T-helper 1 cell treated with Interleukin-12 subunit alpha and Interleukin-12 subunit beta and Interleukin-4 antibody, amounts not matched to agents 30 ng/mL and 1 ng/mL, for 36 hours (primary cell): ENCODE measurements around the gene LETMD1. TPM values are rescaled to one million over a fixed set of nuclear protein-coding genes. Genes with fewer than 3 reads are reported as not detected.
"Not testable (repeated sequence)": the region's sequence is repeated elsewhere in the genome, so short reads cannot be mapped to it uniquely, and the experiment has no call there.

ENCODE experiments used
- intact Hi-C: fragments of 100-400 bp; cut with micrococcal nuclease; formaldehyde crosslinking; loops from one replicate; pipeline ENCODE4 v1.15.1; 2024
- total RNA-seq: library from RNA; stranded (reverse); gene quantifications from 2 replicates; pipeline ENCODE4 v1.2.3, GENCODE V29; 2022

LETMD1 gene
- total RNA-seq, 1 donor from 2014 or later = 78.5 TPM

DNA sequence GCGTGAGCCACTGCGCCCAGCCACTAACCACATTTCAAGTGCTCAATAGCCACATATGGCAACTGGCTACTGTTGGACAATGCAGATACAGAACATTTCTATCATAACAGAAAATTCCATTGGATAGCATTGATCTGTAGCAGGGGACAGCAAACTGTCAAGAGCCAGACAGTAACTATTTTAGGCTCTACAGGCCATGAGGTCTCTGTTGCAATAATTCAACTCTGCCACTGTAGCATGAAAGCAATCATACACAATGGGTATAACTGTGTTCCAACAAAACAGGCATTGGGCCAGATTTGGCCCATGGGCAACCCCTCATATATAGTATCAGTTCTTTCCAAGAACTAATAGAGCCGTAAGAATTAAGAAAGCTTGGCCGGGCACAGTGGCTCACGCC is 27.3 kb downstream of the LETMD1 start:
- intact Hi-C loops = no loop called here

DNA sequence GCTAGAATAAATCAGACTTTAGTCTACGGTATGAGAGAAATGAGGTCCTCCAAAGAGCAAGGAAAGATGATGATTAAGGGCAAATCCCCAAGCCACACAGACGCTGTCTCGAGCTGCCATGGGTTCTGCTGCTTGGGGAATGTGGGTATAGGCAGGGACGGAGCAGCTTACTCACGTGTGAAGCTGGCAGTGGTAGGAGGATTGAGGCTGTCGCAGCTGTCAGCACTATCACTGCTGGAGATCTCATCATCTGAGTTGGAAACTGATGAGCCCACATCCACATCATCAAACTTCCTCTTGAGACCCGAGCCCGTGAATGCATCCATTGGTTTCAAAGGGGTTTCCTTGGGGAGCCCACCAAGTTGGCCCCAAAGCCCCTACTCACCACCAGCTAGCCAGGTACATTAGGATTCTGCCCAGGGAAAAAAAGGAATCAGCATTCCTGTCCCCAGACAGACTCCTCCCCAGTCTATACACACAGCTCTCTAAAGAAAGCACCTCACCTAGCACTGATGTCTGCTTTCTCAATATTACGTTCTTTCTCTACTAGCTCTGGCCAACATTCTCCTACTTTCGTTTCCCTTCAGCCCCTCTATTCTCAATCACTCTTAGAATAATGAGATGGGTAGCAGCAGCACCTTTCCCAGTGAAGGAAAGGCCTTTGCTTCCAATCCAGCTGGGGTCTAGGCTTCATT is 28.3 kb downstream of the LETMD1 start:
- intact Hi-C loops = no loop called here

- intact Hi-C loops = no loop called here
These were observed 29.8 kb downstream of the LETMD1 start for GRCh38 chr12:51077930-51078329.

GRCh38 chr12:51078346-51078745 is 30.2 kb downstream of the LETMD1 start:
- intact Hi-C loops = not testable (repeated sequence)

GRCh38 chr12:51078866-51079265 is 30.7 kb downstream of the LETMD1 start:
- intact Hi-C loops = not testable (repeated sequence)

- intact Hi-C loops = no loop called here
These were observed 32.0 kb downstream of the LETMD1 start for GRCh38 chr12:51080136-51080535.

GRCh38 chr12:51081421-51081820 is 33.3 kb downstream of the LETMD1 start:
- intact Hi-C loops = no loop called here

GRCh38 chr12:51082561-51083125 is 34.5 kb downstream of the LETMD1 start:
- intact Hi-C loops = loop anchor here (1.0 to 2.0 kb wide), 14 partner anchors 34 to 1057 kb away; partner anchors contain the start of genes DAZAP2, LARP4, LETMD1 and POU6F1

- intact Hi-C loops = loop anchor here (1.0 to 2.0 kb wide), 14 partner anchors 35 to 1058 kb away; partner anchors contain the start of genes DAZAP2, LARP4, LETMD1 and POU6F1
These were observed 35.2 kb downstream of the LETMD1 start, which contains the start of gene CSRNP2 for GRCh38 chr12:51083126-51083833. Gene CSRNP2, minus strand, starts transcription at chr12:51083596. Its CDS starts 7,035 bp downstream, at chr12:51076561.

DNA sequence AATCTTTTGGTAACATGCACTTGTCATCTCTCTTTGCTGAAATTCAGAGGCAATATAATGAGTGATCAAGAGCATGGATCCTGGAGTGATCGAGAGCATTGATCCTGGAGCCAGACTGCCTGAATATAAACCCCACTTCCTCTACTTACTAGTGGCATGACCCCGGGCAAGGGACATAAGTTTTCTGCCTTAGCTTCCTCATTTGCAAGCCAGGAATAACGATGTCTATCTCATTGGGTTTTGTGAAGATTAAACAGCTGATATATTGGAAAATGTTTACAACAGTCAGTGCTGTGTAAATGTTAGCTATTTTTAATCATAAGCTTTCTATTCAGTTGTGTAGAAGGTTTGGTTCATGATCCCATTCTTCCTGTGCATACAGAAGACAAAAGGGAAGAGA is 37.6 kb downstream of the LETMD1 start:
- intact Hi-C loops = no loop called here

- intact Hi-C loops = no loop called here
These were observed 38.8 kb downstream of the LETMD1 start for GRCh38 chr12:51086933-51087332.

DNA sequence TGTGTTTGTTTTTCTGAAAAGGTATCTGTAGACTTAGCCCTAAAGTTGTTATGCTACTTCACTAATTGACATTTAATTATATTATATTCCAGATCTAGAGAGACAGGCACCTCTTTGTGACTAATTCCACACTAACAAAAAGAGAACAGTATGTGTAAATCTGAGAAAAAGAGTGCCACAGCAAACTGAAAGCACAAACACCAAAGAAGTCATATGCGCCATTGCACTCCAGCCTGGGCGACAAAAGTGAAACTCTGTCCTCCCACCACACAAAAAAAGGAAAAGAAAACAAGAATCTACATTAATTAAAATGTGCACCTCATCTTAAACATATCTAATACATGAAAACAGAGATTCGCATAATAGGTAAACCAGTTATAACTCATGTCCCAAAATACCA is 39.7 kb downstream of the LETMD1 start:
- intact Hi-C loops = no loop called here

DNA sequence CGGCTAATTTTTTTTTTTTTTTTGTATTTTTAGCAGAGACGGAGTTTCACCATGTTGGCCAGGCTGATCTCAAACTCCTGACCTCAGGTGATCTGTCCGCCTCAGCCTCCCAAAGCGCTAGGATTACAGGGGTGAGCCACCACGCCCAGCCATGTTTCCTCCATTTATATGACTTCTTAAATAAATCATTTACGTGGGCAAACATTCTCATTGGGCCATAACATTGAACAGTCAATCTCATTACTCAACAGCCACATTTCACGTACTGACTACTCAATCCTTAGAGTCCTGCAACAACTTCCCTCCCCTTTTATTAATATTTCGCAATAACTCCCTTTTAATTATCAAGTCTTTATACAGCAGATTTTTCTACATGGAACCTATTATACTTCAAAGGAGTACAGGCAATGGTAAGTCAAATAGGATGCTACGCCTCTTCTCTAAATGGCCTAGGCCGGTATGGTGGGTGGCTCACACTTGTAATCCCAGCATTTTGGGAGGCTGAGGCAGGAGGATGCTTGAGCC is 42.6 kb downstream of the LETMD1 start:
- intact Hi-C loops = no loop called here

GRCh38 chr12:51098611-51099010 is 50.5 kb downstream of the LETMD1 start:
- intact Hi-C loops = no loop called here

- intact Hi-C loops = no loop called here
These were observed 55.9 kb downstream of the LETMD1 start for GRCh38 chr12:51103977-51104376.

GRCh38 chr12:51108136-51108535 is 60.0 kb downstream of the LETMD1 start:
- intact Hi-C loops = no loop called here

Other genes starting within 250 kb of the LETMD1 start
- gene TMPRSS12, start 205.4 kb upstream of the LETMD1 start, total RNA-seq = not detected in 2 replicates
- gene HIGD1C, start 95.8 kb upstream of the LETMD1 start, total RNA-seq = not detected in 2 replicates
- 51.8 and 52.1 TPM in 2 replicates for gene SLC11A2, start 21.9 kb upstream of the LETMD1 start, total RNA-seq
- 21.8 and 23.1 TPM in 2 replicates for gene CSRNP2, start 35.3 kb downstream of the LETMD1 start, total RNA-seq
- 40.2 and 45.1 TPM in 2 replicates for gene TFCP2, start 124.8 kb downstream of the LETMD1 start, total RNA-seq
- 5.7 and 7.2 TPM in 2 replicates for gene POU6F1, start 169.7 kb downstream of the LETMD1 start, total RNA-seq
- 241 and 251 TPM in 2 replicates for gene DAZAP2, start 190.5 kb downstream of the LETMD1 start, total RNA-seq
- 0.98 and 2.4 TPM in 2 replicates for gene SMAGP, start 222.1 kb downstream of the LETMD1 start, total RNA-seq